Esophagus squamous epithelium (tissue), 5 donors: Measurements from ENCODE around the gene POC1A. TPM values are rescaled to one million over a fixed set of nuclear protein-coding genes. Genes with fewer than 3 reads are reported as not detected.

ENCODE experiments used
- DNase-seq: peaks from one replicate; lab custom pipeline; 2025; lab: John Stamatoyannopoulos, UW
- H3K27ac ChIP-seq, 4 donors: fragments of 200-600 bp; sonication (generic); one replicate each; pipeline ENCODE4 v1.5.1; 2016 to 2019; ENCODE audit warnings: mild to moderate bottlenecking in 1 of 4
- H3K27me3 ChIP-seq, 4 donors: fragments of 200-600 bp; sonication (generic); 1 replicate in 3 of 4; 2 replicates in 1 of 4; pipeline versions ENCODE4 v1.5.1 to v1.6.0; 2017 to 2021; ENCODE audit warnings: antibody characterized with exemption in 1 of 4
- H3K36me3 ChIP-seq, 3 donors: fragments of 200-600 bp; sonication (generic); one replicate each; pipeline ENCODE4 v1.5.1; 2016 to 2019
- H3K4me1 ChIP-seq, 3 donors: fragments of 200-600 bp; sonication (generic); one replicate each; pipeline ENCODE4 v1.5.1; 2017 to 2019
- H3K4me3 ChIP-seq, 4 donors: fragments of 200-600 bp; sonication (generic); 1 replicate in 3 of 4; 2 replicates in 1 of 4; pipeline ENCODE4 v1.5.1; 2016 to 2019; ENCODE audit warnings: mild to moderate bottlenecking in 2 of 4, moderate library complexity in 1 of 4
- H3K9me3 ChIP-seq, 3 donors: fragments of 200-600 bp; sonication (generic); one replicate each; pipeline ENCODE4 v1.5.1; 2016 to 2019
- POLR2A ChIP-seq, 4 donors: fragments of 450-650 bp; IDR thresholded peaks; one replicate each; pipeline ENCODE4 v1.6.1; 2017; ENCODE audit warnings: antibody characterized with exemption in 4 of 4, mild to moderate bottlenecking in 4 of 4, moderate library complexity in 3 of 4
- WGBS, 2 donors: methylation state at CpG; one replicate each; pipeline ENCODE4 v1.1.5; 2018; 5-methylcytosine and 5-hydroxymethylcytosine counted together
- intact Hi-C: fragments of 100-400 bp; cut with DNase I; formaldehyde crosslinking; loops from one replicate; pipeline ENCODE4 v1.15.0; 2022
- total RNA-seq, 4 donors: library from RNA; depleted of rRNA; stranded (reverse); fragments of >200 nt; gene quantifications; one replicate each; pipeline ENCODE4 v1.1.0, GENCODE V29; 2016
- TF ChIP-seq, protein P1 (sequence below), 6 experiments: fragments of 450-650 bp in 4 of 6; fragments of 200-600 bp in 2 of 6; sonication (generic) in 2 of 6; IDR thresholded peaks; one replicate each; pipeline ENCODE4 v1.5.1; 2016 to 2019; ENCODE audit warnings: antibody characterized with exemption in 6 of 6, mild to moderate bottlenecking in 4 of 6, moderate library complexity in 4 of 6
- donor health status: DM: yes; HTN: yes; CAD: no.

Gene POC1A
- total RNA-seq, 4 donors from 2014 or later, result 2.7 to 10.3 (median 4.8) TPM

DNA sequence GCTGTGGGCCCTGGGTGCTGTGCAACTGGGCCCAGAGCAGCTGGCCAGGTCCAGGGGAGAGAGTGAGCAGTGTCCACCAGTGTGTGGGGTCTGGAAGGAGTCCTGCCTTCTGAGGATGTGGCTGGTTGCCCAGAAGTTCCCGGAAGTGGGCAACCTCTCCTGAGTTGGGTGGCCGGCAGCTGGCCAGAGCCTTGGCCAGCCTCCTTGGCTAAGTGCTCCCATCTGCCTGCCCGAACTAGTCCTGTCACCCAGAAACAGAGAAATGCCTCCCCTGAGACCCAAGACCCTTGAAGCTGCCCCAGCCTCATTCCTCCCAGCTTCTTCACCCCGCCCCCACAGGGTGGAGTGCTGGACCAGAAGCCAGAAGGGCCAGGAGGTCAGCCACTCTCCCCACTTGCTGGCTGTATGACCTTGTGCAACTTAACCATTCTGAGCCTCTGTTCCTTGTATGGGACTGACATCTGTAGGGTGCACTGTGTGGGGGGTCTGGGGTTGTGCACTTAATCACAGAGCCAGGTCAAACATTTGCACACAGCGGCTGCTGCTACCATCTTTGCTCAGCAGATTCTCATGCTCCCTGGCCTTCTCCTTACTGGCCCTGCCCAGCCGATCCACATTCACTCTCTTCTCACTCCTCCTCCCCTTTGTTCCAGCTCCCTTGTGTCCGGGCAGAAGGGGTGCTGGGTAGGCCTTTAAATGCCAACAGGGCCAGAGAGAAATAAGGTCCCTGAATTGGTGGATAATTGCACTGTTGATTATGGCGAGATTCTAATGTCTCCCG lies 36.3 kb upstream of the POC1A start:
- H3K4me1 ChIP-seq, result peaks cover 10 to 48% (median 14%) of the 10 kb centered on the region in 3 donors
- intact Hi-C loops, result no loop called here
- TF ChIP-seq POLR2A (IDR thresholded peaks at IDR 0.05), result no peak
- TF ChIP-seq, protein P1, sequence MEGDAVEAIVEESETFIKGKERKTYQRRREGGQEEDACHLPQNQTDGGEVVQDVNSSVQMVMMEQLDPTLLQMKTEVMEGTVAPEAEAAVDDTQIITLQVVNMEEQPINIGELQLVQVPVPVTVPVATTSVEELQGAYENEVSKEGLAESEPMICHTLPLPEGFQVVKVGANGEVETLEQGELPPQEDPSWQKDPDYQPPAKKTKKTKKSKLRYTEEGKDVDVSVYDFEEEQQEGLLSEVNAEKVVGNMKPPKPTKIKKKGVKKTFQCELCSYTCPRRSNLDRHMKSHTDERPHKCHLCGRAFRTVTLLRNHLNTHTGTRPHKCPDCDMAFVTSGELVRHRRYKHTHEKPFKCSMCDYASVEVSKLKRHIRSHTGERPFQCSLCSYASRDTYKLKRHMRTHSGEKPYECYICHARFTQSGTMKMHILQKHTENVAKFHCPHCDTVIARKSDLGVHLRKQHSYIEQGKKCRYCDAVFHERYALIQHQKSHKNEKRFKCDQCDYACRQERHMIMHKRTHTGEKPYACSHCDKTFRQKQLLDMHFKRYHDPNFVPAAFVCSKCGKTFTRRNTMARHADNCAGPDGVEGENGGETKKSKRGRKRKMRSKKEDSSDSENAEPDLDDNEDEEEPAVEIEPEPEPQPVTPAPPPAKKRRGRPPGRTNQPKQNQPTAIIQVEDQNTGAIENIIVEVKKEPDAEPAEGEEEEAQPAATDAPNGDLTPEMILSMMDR (IDR thresholded peaks at IDR 0.05), result no peak
- 63 to 74% methylated on average over 5 of the region's 9 CpGs for WGBS, 2 donors
- H3K27ac ChIP-seq, result peak overlapping the region in 3 of 4 donors; percentile 9 to 74 (median 16)
- no peak for DNase-seq
- H3K4me3 ChIP-seq, result no peak overlapping the region
- no peaks in the 10 kb centered on the region for H3K27me3 ChIP-seq
- no peaks in the 10 kb centered on the region for H3K9me3 ChIP-seq
- no peaks in the 10 kb centered on the region for H3K36me3 ChIP-seq

DNA sequence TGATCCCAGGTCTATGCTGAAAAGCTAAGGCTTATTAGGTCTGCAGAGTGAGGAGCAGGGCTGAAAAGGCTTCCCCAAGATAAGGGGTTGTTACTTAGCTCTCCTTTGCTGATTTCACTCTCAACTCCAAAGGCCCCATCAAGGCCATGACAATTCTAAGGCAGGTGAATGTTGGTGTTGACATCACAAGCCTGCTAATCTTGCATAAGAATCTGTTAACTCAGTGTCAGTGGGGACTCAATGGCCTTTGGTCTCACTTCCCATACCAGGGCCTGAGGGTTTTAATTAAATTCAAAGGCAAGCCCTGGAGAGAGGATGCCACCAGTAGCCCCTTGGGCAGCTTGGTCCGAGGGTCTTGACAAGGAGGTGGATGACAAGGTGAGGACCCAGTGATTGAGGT lies 34.3 kb upstream of the POC1A start:
- DNase-seq, result no peak
- no peak for TF ChIP-seq POLR2A (IDR thresholded peaks at IDR 0.05)
- TF ChIP-seq, protein P1 (IDR thresholded peaks at IDR 0.05), result no peak
- H3K9me3 ChIP-seq, result no peaks in the 10 kb centered on the region
- H3K4me3 ChIP-seq, result no peak overlapping the region
- WGBS, 2 donors, result 60 to 83% methylated on average over 1 of the region's 1 CpG
- no peaks in the 10 kb centered on the region for H3K36me3 ChIP-seq
- H3K4me1 ChIP-seq, result peaks cover 10 to 33% (median 11%) of the 10 kb centered on the region in 3 donors
- no peak overlapping the region for H3K27ac ChIP-seq
- intact Hi-C loops, result no loop called here
- no peaks in the 10 kb centered on the region for H3K27me3 ChIP-seq

DNA sequence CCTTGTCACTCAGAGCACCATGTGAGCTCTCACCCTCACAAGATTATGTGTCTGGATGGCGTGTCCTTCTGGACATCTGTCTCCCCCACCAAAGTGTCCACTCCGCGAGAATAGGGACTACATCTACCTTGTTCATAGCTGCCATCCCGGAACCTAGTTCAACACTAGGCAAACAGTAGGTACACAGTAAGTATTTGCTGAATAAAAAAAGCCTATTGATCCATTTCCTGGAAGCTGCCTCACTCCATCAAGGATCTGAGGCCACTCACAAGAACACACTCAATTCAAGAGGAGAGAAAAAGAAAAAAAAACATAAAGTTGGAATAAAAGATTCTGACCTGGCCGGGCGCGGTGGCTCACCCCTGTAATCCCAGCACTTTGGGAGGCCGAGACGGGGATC lies 32.5 kb upstream of the POC1A start:
- Histone ChIP-seq H3K4me1 (peaks cover 10 to 28% (median 11%) of the 10 kb centered on the region in 3 donors), H3K27me3 (no peaks in the 10 kb centered on the region), H3K36me3 (no peaks in the 10 kb centered on the region), H3K4me3 (no peak overlapping the region), H3K9me3 (no peaks in the 10 kb centered on the region), H3K27ac (no peak overlapping the region)
- no peak for DNase-seq
- WGBS, 2 donors, result 90 to 96% methylated on average over 6 to 9 of the region's 9 CpGs
- TF ChIP-seq, protein P1 (IDR thresholded peaks at IDR 0.05), result no peak
- TF ChIP-seq POLR2A (IDR thresholded peaks at IDR 0.05), result no peak
- intact Hi-C loops, result no loop called here

DNA sequence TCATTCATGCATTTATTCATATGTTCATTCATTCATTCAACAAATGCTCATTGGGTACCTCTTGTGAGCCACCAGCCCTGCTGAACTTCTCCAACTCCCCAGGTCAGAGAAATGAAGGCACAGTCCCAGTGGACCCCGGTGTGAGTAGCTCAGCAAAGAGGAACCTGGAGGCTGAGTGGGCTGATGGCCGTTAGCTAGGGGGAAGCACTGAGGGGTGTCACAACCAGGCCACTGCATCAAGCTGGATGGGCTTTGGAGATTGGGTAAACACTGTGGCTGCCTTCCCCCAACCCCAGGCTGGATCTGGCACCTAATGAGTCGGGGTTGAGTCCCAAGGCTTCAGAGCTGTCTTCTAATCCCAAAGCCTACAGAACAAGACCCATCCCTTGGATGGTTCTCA lies 31.6 kb upstream of the POC1A start:
- Histone ChIP-seq H3K4me3 (no peak overlapping the region), H3K36me3 (no peaks in the 10 kb centered on the region), H3K27ac (no peak overlapping the region), H3K4me1 (peaks cover 8 to 22% (median 11%) of the 10 kb centered on the region in 3 donors), H3K27me3 (no peaks in the 10 kb centered on the region), H3K9me3 (no peaks in the 10 kb centered on the region)
- intact Hi-C loops, result no loop called here
- TF ChIP-seq POLR2A (IDR thresholded peaks at IDR 0.05), result no peak
- TF ChIP-seq, protein P1 (IDR thresholded peaks at IDR 0.05), result no peak
- DNase-seq, result no peak
- WGBS, 2 donors, result 73% methylated on average over 2 of the region's 3 CpGs; no CpG with 5 or more reads in 1 of the 2 donors

DNA sequence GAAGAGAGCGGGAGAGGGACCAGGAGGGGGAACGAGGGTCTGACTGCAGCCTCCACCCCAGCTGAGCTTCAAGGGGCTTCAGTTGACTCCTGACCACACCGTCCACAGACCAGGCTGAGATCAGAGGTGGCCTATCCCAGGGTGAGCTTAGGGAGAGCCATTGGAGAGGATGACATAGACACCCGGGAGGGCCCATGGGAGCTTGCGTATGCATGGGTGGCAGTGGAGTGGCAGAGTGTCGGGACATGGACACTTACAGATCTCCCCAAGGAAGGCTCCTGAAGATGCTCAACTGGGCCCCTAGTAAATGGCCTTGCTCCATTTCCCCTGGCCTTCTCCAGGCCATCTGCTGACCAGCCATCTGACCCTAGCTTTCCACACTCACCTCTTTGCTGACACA lies 31.1 kb upstream of the POC1A start:
- intact Hi-C loops, result no loop called here
- no peak overlapping the region for H3K4me3 ChIP-seq
- peaks cover 3 to 17% (median 5%) of the 10 kb centered on the region in 3 donors for H3K4me1 ChIP-seq
- no peak overlapping the region for H3K27ac ChIP-seq
- TF ChIP-seq, protein P1 (IDR thresholded peaks at IDR 0.05), result no peak
- TF ChIP-seq POLR2A (IDR thresholded peaks at IDR 0.05), result no peak
- no peaks in the 10 kb centered on the region for H3K36me3 ChIP-seq
- WGBS, 2 donors, result 88 to 94% methylated on average over 2 to 5 of the region's 6 CpGs
- no peak for DNase-seq
- H3K27me3 ChIP-seq, result no peaks in the 10 kb centered on the region
- H3K9me3 ChIP-seq, result no peaks in the 10 kb centered on the region
